ENCODE data around the gene AIRE.

- TF ChIP-seq EZH2phosphoT487 (IDR thresholded peaks at IDR 0.05): no peak
- TF ChIP-seq EZH2 (IDR thresholded peaks at IDR 0.05): no peak
- no peak for TF ChIP-seq CTCF (IDR thresholded peaks at IDR 0.05)
Measured at GRCh38 chr21:44291078-44291935, 5.6 kb downstream of the AIRE start.
